HG02981 (cell line): Measurements from ENCODE around the gene EID2B.
A peak's percentile ranks its signal among the peaks of the same experiment; 100 is the strongest.

Experiments used
- ATAC-seq: cut with Tn5 transposase; IDR thresholded peaks from one replicate; pipeline ENCODE4 v1.9.1; 2021; ENCODE audit warnings: mild to moderate bottlenecking, moderate library complexity; ENCODE audit not compliant: unreplicated experiment

EID2B gene

DNA sequence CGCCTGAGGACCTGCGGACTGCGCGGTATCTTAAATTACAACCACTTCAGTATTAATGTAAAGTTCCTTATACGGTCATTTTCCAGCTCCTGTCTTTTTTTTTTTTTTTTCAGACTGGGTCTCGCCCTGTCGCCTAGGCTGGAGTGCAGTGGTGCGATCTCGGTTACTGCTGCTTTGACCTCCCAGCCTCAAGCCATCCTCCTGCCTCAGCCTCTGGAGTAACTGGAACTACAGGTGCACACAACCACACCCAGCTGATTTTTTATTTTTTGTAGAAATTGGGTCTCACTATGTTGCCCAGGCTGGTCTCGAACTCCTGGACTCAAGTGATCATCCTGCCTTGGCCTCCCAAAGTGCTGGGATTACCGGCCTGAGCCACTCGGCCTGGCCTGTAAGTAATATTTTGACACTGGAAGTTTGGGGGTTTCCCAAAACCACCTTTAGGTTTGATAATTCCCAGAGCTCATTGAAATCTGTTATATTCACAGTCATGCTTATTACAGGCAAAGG lies 406 bp upstream of the EID2B start:
- ATAC-seq, result peak; percentile 21

DNA sequence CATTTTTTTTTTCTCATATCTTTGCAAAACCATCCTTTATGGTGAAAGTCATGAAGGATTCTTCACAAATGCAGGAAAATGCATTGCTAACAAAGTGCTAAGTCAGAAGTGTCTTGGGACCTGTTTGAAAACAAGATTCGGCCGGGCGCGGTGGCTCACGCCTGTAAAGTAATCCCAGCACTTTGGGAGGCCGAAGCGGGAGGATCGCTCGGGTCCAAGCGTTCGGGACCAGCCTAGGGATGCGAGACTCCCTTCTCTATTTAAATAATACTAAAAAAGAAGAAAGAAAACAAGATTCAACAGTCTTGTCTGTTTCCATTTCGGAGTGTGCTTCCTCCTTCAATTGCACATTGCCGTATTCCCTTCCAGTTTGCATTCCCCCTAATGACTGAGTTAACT lies 819 bp downstream of the EID2B start:
- ATAC-seq, result no peak

DNA sequence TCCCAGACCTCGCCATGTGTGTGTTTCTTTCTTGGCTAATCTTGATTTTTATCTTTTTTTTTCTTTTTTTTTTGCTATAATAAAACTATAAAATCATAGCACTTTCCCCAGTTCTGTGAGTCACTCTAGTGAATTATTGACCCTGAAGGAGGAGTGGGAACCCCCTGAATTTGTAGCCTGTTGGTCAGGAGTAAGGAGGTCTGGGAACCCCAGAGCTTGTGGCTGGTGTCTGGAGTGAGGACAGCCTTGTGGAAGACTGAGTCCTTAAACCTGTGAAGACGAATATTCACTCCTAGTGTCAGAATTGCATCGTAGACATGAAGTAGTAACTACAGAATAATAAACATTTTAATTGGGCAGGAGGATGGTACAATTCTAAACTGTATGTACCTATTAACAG lies 7.4 kb downstream of the EID2B start:
- no peak for ATAC-seq

DNA sequence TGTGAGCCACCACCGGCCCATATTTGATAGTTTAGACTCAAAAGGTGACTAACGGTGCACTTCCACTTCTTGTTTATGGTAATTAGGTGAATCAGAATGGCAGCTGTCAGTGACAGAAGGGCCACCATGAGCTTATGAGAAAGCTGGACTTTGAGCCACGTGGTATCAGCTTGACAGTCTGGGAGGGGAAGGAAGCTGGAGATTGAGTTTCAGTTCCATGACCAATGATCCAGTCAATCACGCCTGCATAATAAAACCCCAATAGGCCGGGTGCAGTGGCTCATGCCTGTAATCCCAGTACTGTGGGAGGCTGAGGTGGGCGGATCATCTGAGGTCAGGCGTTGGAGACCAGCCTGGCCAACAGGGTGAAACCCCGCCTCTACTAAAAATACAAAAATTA lies 8.2 kb downstream of the EID2B start:
- ATAC-seq, result no peak

DNA sequence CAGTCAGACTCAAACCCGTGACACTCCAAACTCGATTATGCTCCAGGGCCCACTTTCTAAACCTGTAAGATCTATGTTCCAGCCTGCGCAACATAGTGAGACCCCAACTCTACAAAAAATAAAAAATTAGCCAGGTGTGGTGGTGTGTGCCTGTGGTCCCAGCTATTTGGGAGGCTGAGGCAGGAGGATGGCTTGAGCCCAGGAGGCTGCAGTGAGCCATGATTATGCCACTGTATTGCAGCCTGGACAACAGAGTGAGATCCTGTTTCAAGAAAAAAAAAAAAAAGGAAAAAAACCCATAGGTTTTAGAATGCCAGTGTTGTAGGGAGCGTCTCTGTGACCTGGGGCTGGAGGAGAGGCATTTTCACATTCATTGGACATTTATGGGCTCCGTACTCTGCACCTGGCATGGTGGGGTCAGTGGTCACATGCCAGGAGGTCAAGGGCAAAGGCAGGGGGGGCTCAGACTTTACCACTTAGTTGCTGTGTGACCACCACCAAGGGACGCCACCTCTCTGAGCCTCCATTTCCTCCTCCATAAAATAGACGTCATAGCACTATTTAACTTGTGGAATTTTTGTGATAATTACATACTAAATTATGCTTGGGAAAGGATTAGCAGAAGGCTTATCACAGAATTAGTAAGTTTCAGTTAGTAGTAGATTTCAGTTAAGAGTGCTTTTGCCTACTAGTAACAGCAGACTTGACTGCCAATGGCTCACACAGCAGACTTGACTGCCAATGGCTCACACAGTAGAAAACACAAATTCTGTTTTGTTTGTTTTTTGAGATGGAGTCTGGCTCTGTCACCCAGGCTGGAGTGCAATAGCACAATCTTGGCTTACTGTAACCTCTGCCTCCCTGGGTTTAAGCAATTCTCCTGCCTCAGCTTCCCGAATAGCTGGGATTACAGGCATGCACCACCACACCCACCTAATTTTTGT lies 11.8 kb downstream of the EID2B start:
- ATAC-seq, result no peak

DNA sequence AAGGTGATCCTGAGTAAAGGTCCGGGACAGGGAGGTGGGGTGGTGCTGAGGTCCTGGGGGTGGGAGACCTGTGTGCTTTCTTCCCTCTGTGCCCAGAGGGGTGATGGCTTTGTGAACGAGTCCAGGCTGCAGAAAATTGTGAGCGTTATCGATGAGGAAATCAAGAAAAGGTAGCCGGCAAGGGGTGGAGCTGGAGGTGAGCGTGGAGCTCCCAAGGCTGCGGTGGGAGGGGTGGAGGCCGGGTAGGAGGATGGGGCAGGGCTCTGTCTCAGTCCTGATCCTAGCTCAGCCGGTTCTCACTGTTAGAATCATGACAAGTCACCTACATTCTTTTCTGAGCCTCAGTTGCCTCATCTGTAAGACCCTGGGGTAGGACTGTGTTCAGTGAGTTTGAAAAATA lies 13.7 kb downstream of the EID2B start:
- ATAC-seq, result no peak

DNA sequence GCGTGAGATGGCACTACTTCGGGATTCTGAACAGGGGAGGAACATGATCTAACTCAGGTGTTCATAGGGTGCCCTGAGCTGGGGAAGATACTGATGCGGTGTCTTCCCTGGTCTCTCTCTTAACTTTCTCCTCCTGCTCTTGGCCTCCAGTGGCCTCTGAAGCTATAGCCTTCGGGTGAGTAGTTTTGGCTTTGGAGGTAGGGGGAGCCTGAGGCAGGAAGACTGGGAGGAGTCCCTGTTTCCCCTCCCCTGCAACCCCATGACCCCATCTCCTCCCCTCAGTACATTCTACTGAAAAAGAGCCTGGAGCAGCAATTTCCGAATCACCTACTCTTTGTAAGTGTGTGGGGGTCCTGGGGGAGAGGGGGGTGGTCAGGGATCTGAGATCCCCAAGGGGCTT lies 14.2 kb downstream of the EID2B start:
- ATAC-seq, result no peak

DNA sequence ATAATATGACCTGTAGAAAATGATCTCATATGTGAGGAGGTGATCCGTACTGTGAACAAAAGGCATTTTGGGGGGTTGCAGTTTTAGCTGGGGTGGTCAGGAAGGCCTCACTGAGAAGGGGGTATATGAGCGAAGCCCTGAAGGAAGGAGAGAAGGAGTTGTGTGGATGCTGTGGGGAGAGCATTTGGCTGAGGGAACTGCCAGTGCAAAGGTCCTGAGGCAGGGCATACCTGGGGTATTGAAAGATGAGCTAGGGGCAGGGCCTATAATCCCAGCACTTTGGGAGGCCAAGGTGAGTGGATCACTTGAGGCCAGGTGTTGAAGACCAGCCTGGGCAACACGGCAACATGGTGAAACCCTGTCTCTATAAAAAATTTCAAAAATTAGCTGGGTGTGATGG lies 15.2 kb downstream of the EID2B start:
- ATAC-seq, result no peak

DNA sequence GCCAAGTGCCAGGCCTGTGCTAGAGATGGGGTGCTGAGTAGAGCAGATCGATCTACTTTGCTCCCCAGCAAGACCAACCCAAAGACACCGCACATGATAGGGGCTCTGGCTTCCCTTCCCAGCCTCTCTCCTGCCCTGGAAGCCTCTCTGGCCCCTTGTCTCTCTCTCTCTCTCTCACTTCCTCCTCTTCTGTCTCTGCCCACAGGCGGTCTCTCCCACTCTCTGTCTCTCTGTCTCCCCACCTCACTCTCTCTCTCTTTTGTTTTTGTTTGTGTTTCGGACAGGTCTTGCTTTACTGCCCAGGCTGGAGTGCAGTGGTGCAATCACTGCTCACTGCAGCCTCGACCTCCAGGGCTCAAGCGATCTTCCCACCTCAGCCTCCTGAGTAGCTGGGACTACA lies 16.4 kb downstream of the EID2B start:
- no peak for ATAC-seq

DNA sequence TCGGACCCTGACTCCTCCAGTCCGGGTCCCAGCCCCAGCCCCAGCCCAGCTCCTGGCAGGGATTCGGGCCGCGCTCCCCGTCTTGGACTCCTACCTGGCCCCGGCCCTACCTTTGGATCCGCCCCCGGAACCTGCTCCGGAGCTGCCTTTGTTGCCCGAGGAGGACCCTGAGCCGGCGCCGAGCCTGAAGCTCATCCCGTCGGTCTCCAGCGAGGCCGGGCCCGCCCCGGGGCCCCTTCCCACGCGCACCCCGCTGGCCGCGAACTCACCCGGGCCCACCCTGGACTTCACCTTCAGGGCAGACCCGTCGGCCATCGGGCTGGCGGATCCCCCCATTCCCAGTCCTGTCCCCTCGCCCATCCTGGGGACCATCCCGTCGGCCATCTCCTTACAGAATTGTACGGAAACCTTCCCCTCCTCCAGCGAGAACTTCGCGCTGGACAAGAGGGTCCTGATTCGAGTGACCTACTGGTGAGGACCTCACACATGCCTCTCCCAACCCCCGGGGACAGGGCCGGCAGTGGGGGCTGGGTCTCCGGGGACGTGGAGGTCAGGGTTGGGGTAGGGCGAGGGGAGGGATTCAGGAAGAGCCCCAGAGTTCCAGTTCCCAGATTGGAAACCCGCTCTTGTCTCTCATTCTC lies 17.0 kb downstream of the EID2B start:
- ATAC-seq, result no peak

DNA sequence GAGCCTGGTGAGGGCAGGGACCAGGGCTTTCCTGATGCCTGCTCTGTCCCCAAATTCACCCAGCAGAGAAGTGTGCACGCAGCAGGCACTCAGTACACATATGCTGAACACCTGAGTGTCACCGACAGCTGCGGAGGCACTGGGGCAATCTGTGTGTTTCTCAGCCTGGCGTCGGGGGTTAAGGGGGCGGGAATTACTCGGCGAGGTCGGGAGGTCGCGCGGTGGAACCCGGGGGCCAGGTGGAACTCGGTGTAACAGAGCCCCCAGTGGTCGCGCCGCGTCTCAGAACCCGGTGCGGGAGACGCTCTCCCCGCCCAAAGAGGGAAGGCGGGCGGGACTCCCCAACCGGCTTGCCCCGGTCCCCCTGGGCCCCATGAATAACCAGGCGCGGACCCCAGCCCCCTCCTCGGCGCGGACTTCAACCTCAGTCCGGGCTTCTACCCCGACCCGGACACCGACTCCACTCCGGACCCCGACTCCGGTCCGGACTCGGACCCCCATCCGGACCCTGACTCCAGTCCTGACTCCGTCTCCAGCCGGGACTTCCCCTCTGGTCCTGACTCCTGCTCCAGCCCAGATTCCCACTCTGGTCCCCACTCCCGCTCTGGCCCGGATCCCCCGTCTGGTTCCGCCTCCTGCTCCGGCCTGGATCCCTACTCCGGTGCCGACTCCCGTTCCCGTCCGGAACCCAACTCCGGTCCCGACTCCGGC lies 17.7 kb downstream of the EID2B start, which contains the start of gene SELENOV:
Gene SELENOV (plus strand): TSS at position 300 of the 711 bp plus-strand sequence. CDS start 74 bp downstream, at position 374.
- no peak for ATAC-seq

DNA sequence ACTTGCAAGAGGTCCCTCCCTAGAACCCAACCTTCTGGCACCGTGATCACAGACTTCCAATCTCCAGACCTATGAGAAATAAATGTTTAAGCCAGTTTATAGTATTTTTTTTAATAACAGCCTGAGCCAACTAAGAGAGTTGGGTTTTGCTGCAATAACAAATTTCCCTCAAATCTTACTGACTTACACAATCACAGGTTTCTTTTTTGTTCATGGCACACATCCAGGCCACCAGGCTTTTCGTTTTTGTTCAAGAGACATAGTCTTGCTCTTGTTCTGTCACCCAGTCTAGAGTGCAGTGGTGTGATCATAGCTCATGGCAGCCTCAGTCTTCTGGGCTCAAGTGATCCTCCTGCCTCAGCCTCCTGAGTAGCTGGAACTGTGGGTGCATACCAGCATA lies 19.7 kb downstream of the EID2B start:
- no peak for ATAC-seq

DNA sequence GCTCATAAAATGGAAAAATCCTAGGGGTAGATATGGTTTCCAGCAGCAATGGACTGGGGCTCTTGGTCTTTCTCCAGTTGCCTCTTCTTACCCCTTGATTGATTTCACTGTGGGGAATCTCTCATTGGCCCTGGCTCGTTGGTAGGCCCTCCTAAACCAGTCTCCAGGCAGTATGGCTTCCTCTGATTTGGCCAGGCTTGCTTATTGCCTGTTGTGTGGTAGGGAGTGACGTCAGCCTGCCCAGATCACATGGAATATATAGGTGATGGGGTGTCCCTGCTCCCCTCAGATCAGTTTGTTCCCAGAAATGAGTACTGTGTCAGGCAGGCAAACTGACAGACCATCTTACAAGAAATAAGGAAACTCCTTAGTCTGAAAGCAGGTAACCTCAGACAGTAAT lies 23.4 kb downstream of the EID2B start:
- ATAC-seq, result no peak

DNA sequence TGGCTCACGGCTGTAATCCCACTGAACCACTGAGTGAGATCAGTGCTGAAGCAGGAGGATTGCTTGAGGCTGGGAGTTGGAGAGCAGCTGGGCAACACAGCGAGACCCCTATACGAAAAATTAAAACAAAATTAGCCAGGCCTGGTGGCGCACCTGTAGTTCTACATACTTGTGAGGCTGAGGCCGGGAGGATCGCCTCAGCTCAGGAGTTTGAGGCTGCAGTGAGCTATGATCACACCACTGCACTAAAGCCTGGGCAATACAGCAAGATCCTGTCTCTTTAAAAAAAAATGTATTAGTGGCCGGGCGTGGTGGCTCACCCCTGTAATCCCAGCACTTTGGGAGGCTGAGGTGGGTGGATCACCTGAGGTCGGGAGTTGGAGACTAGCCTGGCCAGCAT lies 24.0 kb downstream of the EID2B start:
- ATAC-seq, result no peak

DNA sequence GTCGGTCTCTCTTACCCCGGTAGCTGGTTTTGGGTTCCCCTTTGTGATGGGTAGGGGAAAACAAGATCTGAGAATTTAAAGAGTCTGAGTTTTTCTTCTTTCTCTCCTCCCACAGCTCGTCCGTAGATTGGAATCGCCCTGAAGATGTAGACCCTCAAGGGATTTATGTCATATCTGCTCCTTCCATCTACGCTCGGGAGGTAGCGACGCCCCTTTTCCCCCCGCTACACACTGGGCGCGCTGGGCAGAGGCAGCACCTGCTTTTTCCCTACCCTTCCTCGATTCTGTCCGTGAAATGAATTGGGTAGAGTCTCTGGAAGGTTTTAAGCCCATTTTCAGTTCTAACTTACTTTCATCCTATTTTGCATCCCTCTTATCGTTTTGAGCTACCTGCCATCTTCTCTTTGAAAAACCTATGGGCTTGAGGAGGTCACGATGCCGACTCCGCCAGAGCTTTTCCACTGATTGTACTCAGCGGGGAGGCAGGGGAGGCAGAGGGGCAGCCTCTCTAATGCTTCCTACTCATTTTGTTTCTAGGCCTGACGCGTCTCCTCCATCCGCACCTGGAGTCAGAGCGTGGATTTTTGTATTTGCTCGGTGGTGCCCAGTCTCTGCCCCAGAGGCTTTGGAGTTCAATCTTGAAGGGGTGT lies 24.8 kb downstream of the EID2B start:
- ATAC-seq, result no peak

DNA sequence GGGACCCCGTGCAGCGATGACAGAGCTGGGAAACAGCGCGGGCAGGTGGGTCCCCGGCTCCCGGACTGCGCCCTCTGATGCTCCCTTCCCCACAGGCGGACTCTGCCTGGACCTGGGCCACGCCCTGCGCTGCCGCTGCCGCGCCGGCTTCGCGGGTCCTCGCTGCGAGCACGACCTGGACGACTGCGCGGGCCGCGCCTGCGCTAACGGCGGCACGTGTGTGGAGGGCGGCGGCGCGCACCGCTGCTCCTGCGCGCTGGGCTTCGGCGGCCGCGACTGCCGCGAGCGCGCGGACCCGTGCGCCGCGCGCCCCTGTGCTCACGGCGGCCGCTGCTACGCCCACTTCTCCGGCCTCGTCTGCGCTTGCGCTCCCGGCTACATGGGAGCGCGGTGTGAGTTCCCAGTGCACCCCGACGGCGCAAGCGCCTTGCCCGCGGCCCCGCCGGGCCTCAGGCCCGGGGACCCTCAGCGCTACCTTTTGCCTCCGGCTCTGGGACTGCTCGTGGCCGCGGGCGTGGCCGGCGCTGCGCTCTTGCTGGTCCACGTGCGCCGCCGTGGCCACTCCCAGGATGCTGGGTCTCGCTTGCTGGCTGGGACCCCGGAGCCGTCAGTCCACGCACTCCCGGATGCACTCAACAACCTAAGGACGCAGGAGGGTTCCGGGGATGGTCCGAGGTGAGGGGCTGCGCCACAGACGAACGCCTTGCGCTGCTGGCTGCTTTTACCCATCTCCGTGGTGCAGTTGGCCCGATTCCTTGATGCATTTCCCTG lies 25.5 kb downstream of the EID2B start:
- ATAC-seq, result no peak

DNA sequence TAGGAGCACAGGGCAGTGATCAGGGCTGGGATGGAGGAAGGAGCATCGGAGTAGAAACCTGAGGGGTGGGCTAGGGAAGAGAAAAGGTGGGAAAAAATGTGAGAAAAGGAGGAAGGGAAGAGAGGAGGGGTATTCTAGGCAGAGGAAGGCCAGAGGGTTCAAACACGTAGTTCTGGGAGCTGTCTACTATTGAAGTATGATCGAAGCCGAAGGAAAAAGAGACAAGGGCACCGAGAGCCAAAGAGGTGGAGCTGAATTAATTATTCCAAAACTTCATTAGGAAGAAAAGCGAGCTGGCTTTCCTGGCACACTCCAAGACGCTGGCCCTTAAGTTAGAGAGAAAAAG lies 26.1 kb downstream of the EID2B start:
- no peak for ATAC-seq

DNA sequence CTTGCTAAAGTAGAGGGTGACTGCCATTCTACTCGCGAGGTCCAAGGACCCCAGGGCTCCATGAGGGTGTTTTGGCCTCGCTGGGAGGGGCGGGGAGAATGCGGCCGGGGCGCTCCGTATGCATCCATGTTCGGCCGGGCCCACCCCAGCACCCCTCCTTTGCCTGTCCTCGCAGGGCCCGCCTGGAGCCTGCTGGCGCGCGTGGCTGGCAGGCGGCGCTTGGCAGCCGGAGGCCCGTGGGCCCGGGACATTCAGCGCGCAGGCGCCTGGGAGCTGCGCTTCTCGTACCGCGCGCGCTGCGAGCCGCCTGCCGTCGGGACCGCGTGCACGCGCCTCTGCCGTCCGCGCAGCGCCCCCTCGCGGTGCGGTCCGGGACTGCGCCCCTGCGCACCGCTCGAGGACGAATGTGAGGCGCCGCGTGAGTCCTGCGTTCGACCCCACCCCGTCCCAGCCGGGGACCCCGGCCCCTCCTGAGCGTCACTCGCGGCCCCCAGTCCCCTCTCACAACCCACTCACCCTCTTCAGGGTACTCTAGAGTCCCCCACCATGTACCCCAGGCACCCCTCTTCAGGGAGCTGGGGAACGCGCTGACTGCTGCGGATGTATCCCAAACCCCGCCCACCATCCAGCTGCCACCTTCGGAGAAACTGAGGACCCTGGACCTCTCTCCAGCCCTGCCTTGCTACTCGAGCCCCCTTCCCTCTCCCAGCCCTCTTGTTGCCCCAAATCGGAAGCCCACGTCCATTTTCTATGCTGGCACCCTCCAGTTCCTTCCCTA lies 29.8 kb downstream of the EID2B start:
- no peak for ATAC-seq

DNA sequence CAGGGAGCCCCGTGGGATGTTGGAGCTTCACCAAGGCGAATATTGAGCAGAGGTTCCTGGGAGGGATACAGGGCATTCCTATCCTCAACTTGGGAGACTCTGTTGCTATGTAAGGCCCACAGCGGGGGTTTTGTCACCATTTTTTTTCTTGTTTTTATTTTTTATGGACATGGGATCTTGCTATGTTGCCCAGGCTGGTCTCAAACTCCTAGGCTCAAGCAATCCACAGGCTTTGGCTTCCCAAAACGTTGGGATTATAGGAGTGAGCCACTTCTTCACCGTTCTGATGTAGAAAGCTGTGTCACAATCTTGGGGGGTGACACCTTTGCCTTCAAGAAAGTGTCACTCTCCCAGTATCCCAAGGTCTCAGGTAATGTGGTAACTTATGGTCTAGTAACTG lies 31.3 kb downstream of the EID2B start:
- ATAC-seq, result no peak

DNA sequence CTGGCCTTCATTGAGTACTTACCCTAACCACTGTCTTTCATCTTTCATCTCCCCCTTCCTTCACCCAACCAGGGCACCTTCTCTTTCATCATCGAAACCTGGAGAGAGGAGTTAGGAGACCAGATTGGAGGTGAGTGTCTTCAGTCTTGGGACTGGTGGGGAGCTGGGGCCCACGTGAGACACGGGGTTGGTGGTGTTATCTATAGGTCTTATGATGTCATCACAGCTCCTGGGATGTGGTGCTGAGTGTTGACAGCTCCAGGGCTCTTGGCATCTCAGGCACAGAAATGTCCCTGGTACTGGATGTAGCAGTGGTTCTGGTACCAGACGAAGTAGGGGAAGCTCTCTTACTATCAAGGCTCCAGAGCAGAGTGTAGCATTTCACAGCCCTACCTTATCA lies 32.1 kb downstream of the EID2B start:
- ATAC-seq, result no peak
